ENCODE data around the gene SMAD1.
A peak's percentile ranks its signal among the peaks of the same experiment; 100 is the strongest.

Gene SMAD1

DNA sequence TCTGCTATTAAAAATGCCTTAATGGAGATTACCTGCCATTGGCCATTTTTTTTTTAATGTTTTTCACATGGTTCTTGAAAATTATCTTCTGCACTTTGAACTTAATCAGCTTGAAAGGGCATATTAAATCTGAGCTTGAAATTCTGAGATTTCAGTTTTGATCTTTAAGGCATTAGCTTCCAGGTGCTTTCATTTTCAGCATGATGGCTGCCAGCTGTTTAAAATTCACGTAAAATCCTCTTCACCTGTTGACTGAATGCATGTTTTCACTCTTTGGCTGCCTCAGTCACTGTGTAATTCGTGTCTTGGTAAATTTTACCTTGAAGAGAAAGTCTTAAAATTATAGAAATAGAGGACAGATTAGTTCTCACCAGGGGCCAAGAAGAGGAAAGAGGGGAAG, 39.6 kb downstream of the SMAD1 start:
- no peaks in the 10 kb centered on the region for H3K9me2 ChIP-seq (replicated peaks; ENCODE audit: low read depth, low read length)

DNA sequence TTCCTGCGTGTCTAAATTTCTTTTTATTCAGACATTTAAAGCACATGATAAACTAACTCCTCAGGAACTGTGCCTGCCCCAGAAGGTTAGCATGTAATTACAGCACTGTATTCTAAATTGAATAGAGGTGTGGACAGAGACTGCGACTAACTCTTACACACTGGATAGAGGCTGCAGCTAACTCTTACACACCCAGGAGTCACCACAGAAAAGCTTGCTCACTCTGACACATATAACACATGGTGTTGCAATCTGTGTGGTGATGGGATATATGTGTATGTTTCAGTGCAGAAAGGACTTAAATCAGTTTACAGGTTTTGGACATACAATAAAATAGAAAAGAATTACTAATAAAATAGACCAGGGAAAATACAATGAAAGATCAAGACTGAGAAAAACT, 41.5 kb downstream of the SMAD1 start:
- no peak overlapping the region for H3K4me2 ChIP-seq (ENCODE audit: low read depth, low read length, poor library complexity, severe bottlenecking)
- no peak for TF ChIP-seq EZH2phosphoT487 (IDR thresholded peaks at IDR 0.05; ENCODE audit: borderline replicate concordance)
- TF ChIP-seq, protein P1, sequence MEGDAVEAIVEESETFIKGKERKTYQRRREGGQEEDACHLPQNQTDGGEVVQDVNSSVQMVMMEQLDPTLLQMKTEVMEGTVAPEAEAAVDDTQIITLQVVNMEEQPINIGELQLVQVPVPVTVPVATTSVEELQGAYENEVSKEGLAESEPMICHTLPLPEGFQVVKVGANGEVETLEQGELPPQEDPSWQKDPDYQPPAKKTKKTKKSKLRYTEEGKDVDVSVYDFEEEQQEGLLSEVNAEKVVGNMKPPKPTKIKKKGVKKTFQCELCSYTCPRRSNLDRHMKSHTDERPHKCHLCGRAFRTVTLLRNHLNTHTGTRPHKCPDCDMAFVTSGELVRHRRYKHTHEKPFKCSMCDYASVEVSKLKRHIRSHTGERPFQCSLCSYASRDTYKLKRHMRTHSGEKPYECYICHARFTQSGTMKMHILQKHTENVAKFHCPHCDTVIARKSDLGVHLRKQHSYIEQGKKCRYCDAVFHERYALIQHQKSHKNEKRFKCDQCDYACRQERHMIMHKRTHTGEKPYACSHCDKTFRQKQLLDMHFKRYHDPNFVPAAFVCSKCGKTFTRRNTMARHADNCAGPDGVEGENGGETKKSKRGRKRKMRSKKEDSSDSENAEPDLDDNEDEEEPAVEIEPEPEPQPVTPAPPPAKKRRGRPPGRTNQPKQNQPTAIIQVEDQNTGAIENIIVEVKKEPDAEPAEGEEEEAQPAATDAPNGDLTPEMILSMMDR (conservative IDR thresholded peaks at IDR 0.05; ENCODE audit: low read length) = no peak
- no peaks in the 10 kb centered on the region for H3K9me3 ChIP-seq (ENCODE audit: insufficient read depth, low read depth, low read length)
- no peaks in the 10 kb centered on the region for H3K9me2 ChIP-seq (replicated peaks; ENCODE audit: low read depth, low read length)
- H4K20me1 ChIP-seq (ENCODE audit: insufficient read depth, low read length, poor library complexity, severe bottlenecking) = peaks cover 3% of the 10 kb centered on the region
- no peaks in the 10 kb centered on the region for H3K27me3 ChIP-seq (ENCODE audit: insufficient read depth, low read length, poor library complexity, severe bottlenecking)
- no peak overlapping the region for H3K9ac ChIP-seq (ENCODE audit: low read depth, low read length, poor library complexity, severe bottlenecking)
- peaks cover 48% of the 10 kb centered on the region for H3K79me2 ChIP-seq (ENCODE audit: insufficient read depth, low read length)
- no peak overlapping the region for H2AFZ ChIP-seq (ENCODE audit: low read length)
- peaks cover 2% of the 10 kb centered on the region; the same call in 1 of the 2 replicates for H3F3A ChIP-seq (ENCODE audit: low read depth)
- H3K4me3 ChIP-seq (ENCODE audit: low read length, poor library complexity, severe bottlenecking) = no peak overlapping the region
- peaks cover 20% of the 10 kb centered on the region for H3K4me1 ChIP-seq (ENCODE audit: insufficient read depth, low read length, poor library complexity, severe bottlenecking)
- H3K36me3 ChIP-seq (ENCODE audit: insufficient read depth, low read length) = peaks cover 9% of the 10 kb centered on the region

More for the DNA sequence above, 39.6 kb downstream of the SMAD1 start:
- TF ChIP-seq EZH2phosphoT487 (IDR thresholded peaks at IDR 0.05; ENCODE audit: borderline replicate concordance) = no peak
- TF ChIP-seq, protein P1 (conservative IDR thresholded peaks at IDR 0.05; ENCODE audit: low read length) = no peak
- peaks cover 26% of the 10 kb centered on the region for H3K4me1 ChIP-seq (ENCODE audit: insufficient read depth, low read length, poor library complexity, severe bottlenecking)
- peaks cover 17% of the 10 kb centered on the region for H3K36me3 ChIP-seq (ENCODE audit: insufficient read depth, low read length)
- no peak overlapping the region for H3K4me3 ChIP-seq (ENCODE audit: low read length, poor library complexity, severe bottlenecking)
- peaks cover 6% of the 10 kb centered on the region for H4K20me1 ChIP-seq (ENCODE audit: insufficient read depth, low read length, poor library complexity, severe bottlenecking)
- H3K27me3 ChIP-seq (ENCODE audit: insufficient read depth, low read length, poor library complexity, severe bottlenecking) = no peaks in the 10 kb centered on the region
- H3K4me2 ChIP-seq (ENCODE audit: low read depth, low read length, poor library complexity, severe bottlenecking) = no peak overlapping the region
- no peak overlapping the region for H3K9ac ChIP-seq (ENCODE audit: low read depth, low read length, poor library complexity, severe bottlenecking)
- H2AFZ ChIP-seq (ENCODE audit: low read length) = no peak overlapping the region
- H3K79me2 ChIP-seq (ENCODE audit: insufficient read depth, low read length) = peaks cover 49% of the 10 kb centered on the region
- no peaks in the 10 kb centered on the region for H3K9me3 ChIP-seq (ENCODE audit: insufficient read depth, low read depth, low read length)
- H3F3A ChIP-seq (ENCODE audit: low read depth) = peaks cover 1% of the 10 kb centered on the region; the same call in 1 of the 2 replicates

DNA sequence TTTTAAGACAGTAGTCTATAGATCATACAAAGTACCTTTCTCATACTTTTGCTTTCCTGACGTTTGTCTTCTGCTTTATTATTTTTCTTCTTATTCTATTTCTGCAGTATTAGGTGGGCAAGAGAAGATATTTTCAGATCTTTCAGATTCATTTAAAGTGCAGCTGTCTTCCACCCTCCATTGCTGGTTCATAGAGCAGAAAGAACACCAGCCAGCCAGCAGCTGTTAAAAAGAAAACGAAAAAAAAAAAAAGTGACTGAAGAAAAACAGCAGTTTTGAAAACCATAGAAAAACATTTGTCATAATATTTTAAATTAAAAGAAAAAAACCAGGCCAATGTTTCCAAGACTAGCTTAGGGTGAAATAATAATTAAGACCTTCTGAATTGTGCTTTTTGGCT, 42.9 kb downstream of the SMAD1 start:
- H3K4me3 ChIP-seq (ENCODE audit: low read length, poor library complexity, severe bottlenecking) = no peak overlapping the region
- peaks cover 20% of the 10 kb centered on the region for H3K4me1 ChIP-seq (ENCODE audit: insufficient read depth, low read length, poor library complexity, severe bottlenecking)
- peaks cover 3% of the 10 kb centered on the region for H4K20me1 ChIP-seq (ENCODE audit: insufficient read depth, low read length, poor library complexity, severe bottlenecking)
- H3K79me2 ChIP-seq (ENCODE audit: insufficient read depth, low read length) = peaks cover 51% of the 10 kb centered on the region
- H3K36me3 ChIP-seq (ENCODE audit: insufficient read depth, low read length) = peaks cover 5% of the 10 kb centered on the region
- H3K9ac ChIP-seq (ENCODE audit: low read depth, low read length, poor library complexity, severe bottlenecking) = no peak overlapping the region
- H3F3A ChIP-seq (ENCODE audit: low read depth) = peaks cover 2% of the 10 kb centered on the region; the same call in 1 of the 2 replicates
- no peaks in the 10 kb centered on the region for H3K9me2 ChIP-seq (replicated peaks; ENCODE audit: low read depth, low read length)
- H3K27me3 ChIP-seq (ENCODE audit: insufficient read depth, low read length, poor library complexity, severe bottlenecking) = no peaks in the 10 kb centered on the region
- peak overlapping the region; percentile 30 for H3K4me2 ChIP-seq (ENCODE audit: low read depth, low read length, poor library complexity, severe bottlenecking)
- TF ChIP-seq, protein P1 (conservative IDR thresholded peaks at IDR 0.05; ENCODE audit: low read length) = no peak
- TF ChIP-seq EZH2phosphoT487 (IDR thresholded peaks at IDR 0.05; ENCODE audit: borderline replicate concordance) = no peak
- no peak overlapping the region for H2AFZ ChIP-seq (ENCODE audit: low read length)
- H3K9me3 ChIP-seq (ENCODE audit: insufficient read depth, low read depth, low read length) = no peaks in the 10 kb centered on the region
